Epithelial cell of proximal tubule (primary cell): ENCODE data around the gene VWA3A. TPM values are rescaled to one million over a fixed set of nuclear protein-coding genes. Genes with fewer than 3 reads are reported as not detected.

ENCODE experiments used
- DNase-seq: peaks from one replicate; pipeline ENCODE4 v3.0.0-alpha.2; 2011; ENCODE audit warnings: low read depth
- H3K4me3 ChIP-seq: 2 replicates; pipeline ENCODE4 v1.5.1; 2011; ENCODE audit warnings: low read depth, mild to moderate bottlenecking, low read length
- CTCF ChIP-seq: conservative IDR thresholded peaks from 2 replicates; pipeline ENCODE4 v1.5.1; 2012; ENCODE audit warnings: low read depth, mild to moderate bottlenecking, low read length
- total RNA-seq: library from RNA; depleted of rRNA; stranded (reverse); fragments of >200 nt; gene quantifications from 2 replicates; pipeline ENCODE4 v1.2.3, GENCODE V29; 2015

Gene VWA3A
- total RNA-seq, 1 donor from 2014 or later: under 0.01 TPM

GRCh38 chr16:22161401-22161800 is 69.1 kb downstream of the VWA3A start:
- TF ChIP-seq CTCF: no peak
- H3K4me3 ChIP-seq: no peak overlapping the region
- DNase-seq: no peak

DNA sequence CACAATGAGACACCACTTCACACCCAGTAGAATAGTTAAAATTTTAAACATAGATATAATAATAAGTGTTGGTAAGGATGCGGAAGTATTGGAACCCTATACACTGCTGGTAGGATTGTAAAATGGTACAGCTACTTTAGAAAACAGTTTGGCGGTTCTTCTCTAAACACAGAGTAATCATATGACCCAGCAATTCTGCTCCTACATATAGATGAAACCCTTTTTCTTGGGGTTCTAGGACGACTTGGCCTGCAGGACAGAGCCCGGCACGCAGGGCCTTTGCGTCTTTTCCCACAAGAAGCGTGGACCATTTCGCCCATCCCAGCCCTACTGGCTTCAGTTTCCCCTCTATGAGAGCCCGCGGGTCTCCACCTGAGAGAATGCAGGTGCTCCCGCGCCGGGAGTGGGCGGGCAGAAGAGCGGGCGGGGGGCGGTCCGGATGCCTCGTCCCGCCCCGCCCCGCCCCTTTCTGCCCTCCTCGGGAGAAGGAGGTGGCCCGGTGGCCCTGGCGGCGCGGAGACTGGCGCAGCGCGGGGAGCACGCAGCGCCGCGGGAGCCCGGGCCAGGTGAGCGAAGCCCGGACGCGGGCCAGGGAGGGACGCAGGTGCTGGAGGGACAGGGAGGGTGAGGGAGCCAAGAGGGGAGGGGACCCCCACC is 69.8 kb downstream of the VWA3A start, which contains the start of gene SDR42E2:
Gene SDR42E2 (plus strand): TSS at position 508 of the 657 bp plus-strand sequence. CDS start 3,077 bp downstream, outside the sequence.
- no peak for TF ChIP-seq CTCF
- no peak within 1 kb of the TSS for H3K4me3 ChIP-seq
- no peak for DNase-seq

GRCh38 chr16:22162656-22163009 is 70.3 kb downstream of the VWA3A start:
- TF ChIP-seq CTCF: no peak
- no peak for DNase-seq
- no peak overlapping the region for H3K4me3 ChIP-seq

- no peak for TF ChIP-seq CTCF
- H3K4me3 ChIP-seq: no peak overlapping the region
- DNase-seq: no peak
Measured at GRCh38 chr16:22163806-22164205, 71.5 kb downstream of the VWA3A start.

DNA sequence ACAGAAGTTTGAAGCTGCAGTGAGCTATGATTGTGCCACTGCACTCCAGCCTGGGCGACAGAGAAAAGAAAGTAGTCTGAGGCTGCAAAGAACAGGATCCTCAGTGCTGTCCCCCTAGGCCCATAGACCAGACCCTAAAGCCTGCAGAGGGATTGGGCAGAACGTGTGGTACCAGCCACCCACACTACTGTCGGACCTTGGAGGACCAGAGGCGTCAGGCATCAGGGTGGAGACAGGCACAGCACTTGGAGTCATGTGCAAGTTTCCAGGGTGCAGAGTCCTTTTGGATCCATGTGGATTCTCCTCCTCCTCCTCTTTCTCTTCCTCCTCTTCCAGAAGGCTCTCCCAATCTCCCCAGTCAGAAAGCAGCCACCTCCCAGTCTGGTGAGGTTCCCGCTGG is 72.1 kb downstream of the VWA3A start:
- DNase-seq: no peak
- no peak for TF ChIP-seq CTCF
- H3K4me3 ChIP-seq: no peak overlapping the region

- no peak for TF ChIP-seq CTCF
- no peak for DNase-seq
- H3K4me3 ChIP-seq: no peak overlapping the region
Measured at GRCh38 chr16:22165508-22166285, 73.4 kb downstream of the VWA3A start.
